NCI-H2171 treated with DMSO at 0.1 percent for 48 hours (cell line): ENCODE measurements around the gene SLC6A12.

Experiments
- DNase-seq: peaks from one replicate; lab custom pipeline; 2025; lab: John Stamatoyannopoulos, UW

SLC6A12 gene

DNA sequence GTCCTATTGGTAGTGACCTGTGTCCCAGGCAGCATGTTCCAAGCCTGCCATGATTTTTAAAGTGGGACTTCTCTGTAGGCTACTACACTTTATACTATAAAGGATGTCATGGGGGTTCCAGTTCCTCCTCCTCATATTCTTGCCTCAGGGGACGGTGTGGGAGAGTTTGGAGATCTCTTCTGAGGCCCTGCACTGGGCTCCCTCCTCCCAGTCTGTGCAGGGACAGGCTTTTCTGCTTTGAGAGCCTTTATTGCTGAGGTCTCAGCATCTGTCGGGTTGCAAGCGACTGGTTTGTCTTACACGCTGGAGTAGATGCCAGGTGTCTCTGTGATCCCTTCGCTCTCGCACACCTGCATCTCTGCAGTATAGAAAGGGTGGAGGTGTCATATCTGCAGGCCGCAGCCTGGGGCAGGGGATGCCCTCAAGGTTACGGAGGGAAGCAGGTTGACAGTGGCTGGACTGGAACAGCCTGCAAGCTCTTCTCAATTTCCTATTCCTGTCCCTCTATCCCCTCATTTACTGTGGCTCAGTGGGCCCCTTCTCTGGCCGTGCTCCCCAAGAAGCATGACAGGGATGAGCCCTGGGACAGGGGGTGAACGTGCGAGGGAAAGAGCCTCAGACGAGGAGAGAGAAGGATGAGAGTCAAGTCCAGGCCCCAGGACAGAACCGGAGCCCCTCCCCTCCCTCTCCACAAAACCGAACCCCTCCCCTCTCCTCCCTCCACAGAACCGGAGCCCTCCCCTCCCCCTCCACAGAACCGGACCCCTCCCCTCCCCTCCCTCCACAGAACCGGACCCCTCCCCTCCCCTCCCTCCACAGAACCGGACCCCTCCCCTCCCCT, 51.3 kb downstream of the SLC6A12 start:
- peak; percentile 99 for DNase-seq

DNA sequence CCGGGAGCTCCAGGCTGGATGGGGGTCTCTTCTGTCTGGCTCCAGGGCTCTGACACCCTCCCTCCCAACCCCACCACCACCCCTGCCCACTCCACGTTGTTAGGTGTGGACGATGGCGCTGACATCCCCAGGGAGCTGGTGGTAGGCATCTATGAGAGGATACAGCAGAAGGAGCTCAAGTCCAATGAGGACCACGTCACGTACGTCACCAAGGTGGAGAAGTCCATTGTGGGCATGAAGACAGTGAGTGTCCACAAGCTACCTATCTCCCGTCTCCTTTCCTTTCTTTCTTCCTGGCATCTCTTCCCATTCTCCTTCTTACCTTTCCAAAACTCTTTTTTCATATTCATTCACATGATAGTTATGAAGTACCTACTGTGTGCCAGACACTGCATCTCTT, 52.1 kb downstream of the SLC6A12 start:
- no peak for DNase-seq

DNA sequence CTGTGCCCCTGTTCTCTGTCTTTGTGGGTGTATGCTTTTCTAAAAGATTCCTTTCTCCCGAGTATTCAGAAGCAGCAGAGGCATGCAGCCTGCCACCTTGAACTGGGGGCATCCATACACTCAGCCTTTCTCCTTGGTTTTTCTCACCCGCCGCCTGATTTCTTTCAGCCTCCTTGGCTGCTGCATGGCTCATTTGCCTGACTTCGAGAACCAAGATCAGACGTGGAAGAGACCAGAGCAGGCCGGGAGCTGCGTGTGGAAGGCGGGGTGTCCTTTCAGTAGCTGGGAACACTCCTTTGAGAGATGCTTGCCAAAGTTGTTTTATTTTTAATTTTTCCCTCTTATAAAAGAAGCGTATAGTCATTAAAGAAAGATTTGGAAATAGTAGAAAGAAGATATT, 53.1 kb downstream of the SLC6A12 start:
- no peak for DNase-seq

DNA sequence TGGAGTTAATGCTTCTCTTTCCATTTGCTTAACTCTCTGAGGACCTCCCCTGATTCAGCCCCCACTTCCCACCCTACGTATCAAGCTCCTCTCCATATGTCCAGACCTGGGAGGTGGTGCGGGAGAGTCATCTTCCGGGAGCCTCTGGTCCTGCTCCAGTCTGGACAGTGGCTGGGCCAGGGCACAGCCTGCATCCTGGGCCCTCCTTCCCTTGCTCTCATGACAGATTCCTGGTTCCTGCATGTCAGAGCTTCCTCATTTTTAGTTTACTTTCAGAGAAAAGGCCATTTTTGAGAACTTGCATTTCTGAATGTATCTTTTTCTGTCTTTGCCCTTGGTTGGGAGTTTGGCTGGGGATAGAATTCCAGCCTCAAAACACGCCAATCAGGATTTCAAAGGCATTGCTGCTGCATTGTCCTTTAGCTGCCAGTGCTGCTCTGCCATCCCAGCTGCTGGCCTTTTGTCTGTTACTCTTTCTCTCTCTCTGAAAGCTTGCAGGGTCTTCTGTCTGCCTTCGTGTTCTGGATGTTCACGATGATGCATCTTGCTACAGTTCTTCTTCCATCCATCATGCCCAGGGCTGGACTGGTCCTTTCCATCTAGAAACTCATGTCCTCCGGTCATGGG, 54.7 kb downstream of the SLC6A12 start:
- no peak for DNase-seq

DNA sequence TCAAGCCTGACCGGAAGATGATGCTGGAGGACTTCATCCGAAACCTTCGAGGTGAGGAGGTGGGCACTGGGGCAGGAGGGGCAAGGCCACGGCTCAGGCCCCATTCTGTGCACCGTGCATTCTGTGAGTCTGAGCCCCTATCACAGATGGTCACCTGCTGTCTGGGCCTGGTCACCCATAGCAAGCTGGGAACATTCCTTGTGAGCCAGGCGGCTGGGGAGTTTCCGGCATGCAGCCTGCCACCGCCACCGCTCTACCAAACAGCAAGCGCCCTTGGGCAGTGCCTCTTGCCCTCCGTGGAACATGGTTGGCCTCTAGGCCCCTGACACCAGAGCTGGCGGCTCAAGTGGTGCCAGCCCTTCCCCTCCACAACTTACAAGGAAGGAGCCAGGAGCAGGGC, 56.3 kb downstream of the SLC6A12 start:
- no peak for DNase-seq

DNA sequence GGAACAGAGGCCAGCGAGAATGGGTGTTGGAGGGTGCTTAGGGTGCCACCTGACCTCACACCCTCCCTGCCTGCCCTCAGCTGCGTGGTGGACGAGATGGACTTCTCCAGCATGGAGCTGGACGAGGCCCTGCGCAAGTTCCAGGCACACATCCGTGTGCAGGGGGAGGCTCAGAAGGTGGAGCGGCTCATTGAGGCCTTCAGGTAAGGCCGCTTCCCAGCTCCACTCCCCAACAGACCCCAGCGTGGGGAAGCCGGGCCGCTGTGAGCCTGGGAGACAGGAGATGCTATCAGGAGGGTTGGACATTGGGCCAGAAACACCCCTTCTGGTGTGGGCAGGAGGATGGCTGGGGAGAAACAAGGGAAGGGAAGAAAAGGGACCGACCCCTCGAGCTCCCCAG, 57.0 kb downstream of the SLC6A12 start:
- DNase-seq, result no peak

DNA sequence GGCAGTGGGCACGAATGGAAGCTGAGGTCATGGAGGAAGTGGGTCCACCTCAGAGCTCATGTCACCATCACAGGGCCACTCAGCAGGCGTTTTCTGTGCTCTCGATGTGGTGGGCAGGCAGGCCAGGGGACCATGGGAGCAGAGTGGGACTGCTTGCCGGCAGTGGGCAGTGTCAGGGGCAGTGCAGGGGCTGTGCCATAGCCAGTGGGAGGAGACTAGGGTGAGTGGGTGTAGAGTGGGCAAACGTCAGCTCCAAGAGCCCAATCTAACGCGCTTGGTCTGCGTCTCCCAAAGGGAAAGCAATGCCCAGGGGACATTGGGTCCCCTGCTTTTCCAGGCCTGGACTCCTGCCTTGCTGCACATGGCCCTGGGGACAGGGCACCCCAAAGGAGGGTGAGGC, 58.3 kb downstream of the SLC6A12 start:
- DNase-seq, result no peak

DNA sequence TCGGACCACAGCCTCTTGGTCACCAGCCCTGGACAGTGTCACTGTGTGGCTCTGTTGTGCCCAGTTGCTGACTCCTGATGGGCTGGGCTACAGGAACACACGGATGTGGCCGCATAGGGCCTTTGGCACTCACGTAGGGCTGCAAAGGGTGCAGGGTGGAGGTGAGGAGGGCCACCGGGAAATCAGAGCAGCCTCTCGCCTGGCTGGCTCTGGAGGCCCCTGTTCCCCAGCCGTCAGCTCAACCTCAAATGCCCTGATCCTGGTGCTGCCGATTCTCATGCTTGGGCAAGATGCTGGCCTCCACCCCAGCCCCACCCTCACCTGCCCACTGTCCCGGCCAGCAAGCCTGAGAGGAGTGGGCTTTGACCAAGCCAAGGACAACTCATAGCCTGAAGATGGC, 59.0 kb downstream of the SLC6A12 start:
- no peak for DNase-seq

DNA sequence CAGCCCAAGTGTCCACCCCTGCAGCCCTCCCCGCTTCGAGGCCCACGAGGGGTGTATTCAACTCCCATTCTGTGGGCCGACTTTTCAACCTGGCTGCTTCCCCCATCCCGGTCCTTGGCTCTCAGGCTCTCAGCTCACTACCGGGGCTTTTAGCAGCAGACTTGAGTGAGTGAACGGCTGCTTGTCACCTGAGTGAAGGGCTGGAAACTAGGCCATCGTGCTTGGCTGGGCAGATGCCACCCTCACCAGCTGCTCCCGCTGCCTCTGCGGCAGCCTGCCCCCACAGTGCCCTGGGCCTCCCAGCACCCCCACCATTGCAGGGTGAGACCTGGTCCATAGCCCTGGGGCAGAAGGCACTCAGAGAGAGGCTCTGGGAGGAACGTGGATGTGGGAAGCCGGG, 59.9 kb downstream of the SLC6A12 start:
- no peak for DNase-seq

DNA sequence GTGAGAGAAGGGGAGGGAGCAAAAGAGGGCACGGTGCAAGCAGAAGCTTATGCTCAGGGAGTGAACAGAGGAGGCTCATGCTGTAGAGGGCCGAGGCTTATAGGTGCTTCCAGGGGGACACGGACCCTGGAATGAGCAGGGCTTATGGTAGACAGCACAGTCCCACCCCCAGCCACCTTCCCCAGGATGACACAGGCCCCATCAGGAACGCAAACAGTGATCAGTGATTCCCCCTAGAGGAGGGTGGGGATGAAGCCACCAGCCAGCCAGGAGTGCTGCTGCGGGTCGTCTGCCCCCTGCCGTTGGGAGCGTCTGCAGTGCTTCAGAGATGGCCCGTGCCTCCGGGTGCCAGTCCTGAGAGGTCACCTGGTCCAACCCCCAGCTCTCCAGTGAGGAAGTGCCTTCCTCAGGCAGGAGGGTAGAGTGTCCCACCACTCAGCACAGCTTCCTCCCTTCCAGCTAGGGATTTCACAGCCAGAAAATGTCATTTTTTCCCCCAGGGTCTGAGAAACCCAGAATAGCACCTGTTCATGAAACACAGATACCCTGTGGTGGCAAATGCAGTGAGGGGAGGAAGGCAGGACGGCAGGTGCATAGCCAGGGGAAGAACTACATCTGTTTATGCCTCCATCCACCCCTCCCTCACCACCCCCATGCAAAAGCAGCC, 60.7 kb downstream of the SLC6A12 start:
- DNase-seq, result peak; percentile 80

DNA sequence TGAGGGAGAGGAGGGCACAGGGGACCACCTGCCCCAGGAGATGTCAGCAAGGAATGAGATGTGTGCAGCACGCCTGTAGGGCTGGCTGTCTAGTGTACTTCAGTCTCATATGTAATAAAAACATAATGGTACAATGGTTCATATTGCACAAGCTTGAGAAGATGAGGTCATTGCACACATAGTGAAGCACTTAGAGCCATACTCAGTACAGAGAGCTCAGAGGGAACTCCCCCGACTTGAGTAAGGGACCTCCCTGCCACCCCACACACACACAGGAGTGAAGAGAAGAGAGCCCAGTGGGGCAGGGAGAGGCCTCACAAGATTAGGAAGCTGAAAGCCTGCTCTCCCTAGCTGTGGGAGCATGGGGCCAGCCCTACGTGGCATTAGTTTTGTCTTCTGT, 61.5 kb downstream of the SLC6A12 start:
- DNase-seq, result peak; percentile 49

DNA sequence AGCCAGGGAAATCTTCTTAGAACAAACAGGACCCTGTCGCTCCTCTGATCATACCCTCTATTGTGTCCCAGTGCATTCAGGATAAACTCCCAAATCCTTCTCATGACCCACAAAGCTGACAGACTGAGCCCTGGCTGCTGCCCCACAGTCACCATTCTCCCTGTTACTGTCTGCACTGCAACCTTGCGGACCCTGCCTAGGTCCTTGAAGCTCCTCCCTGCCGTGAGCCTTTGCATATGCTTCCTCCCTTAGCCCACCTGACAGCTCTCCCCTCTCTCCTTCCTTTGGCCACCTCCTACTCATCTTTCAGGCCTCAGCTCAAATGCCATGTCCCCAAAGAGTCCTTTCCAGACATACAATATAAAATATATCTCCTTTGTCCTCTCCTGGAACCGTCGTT, 62.4 kb downstream of the SLC6A12 start:
- no peak for DNase-seq

DNA sequence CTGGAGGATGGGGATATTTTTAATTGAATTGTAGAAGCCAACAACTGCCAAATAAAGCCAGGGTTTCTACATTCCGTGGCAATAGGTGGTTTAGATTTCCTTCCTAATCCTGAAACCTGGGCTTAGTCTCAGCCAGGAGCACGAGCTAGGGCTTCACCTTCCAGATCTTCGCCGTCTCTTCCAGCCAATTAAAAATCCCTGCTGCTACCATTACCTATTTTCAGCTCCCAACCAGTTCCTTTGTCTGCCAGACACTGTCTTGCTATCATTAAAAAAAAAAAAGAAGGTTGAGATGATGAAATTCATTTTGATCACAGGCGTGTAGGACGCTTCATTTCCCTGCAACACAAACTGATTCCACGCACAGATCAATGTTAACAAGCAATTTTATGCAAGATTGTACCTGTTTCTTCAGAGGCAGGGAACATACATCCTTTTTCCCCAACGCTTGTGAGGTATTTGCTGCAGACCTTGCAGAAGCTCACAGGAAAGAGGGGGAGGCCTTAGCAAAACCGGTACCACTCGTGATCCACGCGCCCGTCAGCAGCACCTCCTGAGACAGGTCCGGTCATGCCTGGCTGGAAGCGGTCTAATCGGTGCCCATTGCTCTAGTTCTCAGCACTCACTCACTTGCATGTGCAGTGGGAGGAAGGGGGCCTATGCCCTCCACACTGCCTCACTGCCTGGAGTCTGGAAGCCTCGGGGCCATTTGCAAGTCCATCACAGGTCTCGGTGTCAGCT, 65.1 kb downstream of the SLC6A12 start:
- DNase-seq, result no peak

DNA sequence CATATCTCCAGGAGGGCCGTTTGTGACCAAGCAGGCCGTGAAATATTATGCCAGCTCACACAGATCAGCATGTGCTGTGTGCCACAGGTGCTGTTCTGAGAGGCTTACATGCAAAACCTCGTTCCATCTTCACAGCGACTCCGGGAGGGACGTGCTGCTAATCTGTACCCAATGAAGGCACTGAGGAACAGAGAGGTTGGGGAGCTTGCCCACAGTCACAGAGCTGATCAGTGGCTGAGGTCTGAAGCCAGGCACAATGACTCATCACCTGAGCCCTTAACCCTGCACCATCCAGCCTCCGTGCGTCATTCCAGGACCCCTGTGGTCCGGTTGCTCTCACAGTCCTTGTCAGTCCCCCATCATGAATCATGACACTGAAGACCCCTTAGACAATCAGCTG, 66.7 kb downstream of the SLC6A12 start:
- DNase-seq, result no peak

DNA sequence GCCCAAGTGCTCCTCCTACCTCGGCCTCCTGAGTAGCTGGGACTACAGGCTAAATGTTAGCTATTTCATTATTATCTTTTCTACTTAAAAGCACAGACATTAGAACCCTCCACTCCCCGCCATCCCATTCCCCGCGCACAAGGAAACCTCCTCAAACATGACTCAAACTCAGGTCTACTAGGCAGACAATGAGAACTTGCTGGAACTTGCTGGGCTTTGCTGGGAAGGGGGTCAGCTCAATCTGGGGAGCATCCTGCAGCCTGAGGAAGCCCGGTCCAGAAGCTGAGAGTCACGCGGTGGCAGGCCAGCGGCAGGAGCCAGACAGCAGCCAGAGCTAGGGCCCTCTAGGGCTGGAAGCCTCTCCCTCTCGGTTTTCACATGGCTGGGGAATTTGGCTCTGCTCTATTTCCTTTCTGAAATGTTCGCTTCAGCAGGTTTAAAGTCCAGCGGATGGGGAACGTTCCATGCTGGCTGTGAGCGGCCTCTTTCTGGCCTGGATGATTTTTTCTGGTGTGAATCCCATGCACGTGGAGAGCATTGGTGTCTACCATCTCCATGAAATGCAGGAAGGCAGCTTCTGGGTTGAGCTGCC, 68.5 kb downstream of the SLC6A12 start:
- no peak for DNase-seq

DNA sequence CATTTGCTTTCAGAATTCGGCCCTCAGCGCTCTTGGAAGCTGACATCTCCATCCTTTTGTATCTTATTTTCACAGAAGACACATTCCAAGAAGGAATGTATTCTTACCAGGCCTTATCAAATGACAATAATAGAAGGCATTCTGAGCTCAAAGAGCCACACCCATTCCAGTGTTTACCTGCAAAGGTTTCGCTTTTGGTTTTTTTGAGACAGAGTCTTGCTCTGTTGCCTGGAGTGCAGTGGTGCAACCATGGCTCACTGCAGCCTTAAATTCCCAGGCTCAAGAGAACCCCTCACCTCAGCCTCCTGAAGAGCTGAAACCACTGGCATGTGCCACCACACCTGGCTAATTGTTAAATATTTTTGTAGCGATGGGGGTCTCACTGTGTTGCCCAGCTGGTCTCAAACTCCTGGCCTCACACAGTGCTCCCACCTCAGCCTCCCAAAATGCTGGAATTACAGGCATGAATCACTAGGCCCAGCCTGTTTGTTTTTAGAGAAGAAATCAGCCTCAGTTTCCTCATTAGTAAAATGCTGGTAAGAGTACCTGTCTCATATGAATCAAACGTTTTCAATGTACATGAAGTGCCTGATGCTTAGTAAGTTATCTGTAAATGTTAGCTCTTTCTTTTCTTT, 69.2 kb downstream of the SLC6A12 start:
- DNase-seq, result peak; percentile 63

DNA sequence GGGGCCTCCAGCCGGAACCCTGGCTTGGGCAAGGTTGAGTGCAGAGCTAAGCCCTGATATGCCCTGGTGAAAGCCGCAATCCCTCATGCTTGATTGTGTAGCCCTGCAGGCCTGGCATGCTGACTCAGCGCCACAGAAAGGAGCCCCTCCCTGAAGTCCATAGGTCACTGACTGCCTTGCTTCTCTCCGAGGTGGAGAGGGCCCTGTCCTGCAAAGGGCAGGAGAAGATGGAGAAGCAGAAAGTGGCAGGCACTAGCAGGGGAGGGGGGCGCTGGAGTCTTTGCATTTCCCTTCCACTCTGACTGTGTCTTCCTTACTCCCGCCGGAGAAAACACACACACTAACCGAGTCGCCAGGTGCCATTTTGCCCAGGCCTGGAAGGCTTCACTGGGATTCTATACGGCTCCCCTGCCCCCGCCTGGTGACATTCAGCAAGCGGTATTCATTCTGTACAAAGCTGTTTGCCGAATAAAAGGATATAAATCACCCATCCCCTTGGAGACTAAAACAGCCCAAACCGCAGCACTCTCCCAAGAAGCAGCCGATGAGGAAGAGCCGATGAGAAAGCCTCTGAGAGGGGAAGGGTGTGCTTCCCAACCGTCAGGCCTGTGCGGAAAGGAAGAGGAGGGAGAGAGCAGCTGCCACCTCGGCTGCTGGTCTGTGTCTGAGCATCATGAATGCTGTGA, 69.8 kb downstream of the SLC6A12 start:
- peak; percentile 63 for DNase-seq

DNA sequence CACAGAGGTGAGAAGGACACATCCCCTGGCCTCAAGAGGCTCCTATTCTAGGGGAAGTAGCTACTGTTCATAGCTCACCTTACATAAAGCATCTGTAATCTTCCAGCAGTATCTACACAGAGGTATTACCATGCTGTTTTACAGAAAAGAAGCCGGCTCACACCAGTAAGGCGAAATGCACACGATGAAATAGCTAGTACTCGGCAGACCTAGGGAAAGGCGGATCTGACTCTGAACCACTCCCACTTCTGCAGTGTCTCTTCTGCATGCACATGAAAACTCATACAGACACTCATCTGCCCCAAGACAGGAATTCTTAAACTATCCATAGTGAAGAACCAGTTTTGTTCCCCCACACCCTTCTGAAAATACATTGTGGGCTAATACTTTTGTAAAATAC, 73.8 kb downstream of the SLC6A12 start:
- no peak for DNase-seq
